NCI-H146 treated with DMSO at 0.1 percent for 48 hours (cell line): ENCODE measurements around the gene EVI5L.

Source experiments
- DNase-seq: peaks from one replicate; lab custom pipeline; 2025; ENCODE audit not compliant: unreplicated experiment; lab: John Stamatoyannopoulos, UW

The EVI5L gene

GRCh38 chr19:7894612-7895309 is 64.7 kb downstream of the EVI5L start:
- no peak for DNase-seq

GRCh38 chr19:7895565-7895964 is 65.5 kb downstream of the EVI5L start:
- no peak for DNase-seq

GRCh38 chr19:7897292-7897691 is 67.3 kb downstream of the EVI5L start:
- DNase-seq = no peak

- DNase-seq = no peak
Observed at GRCh38 chr19:7898967-7899366, 68.9 kb downstream of the EVI5L start.

- DNase-seq = no peak
Observed at GRCh38 chr19:7899751-7900378, 69.8 kb downstream of the EVI5L start.

- no peak for DNase-seq
Observed at GRCh38 chr19:7900401-7900870, 70.4 kb downstream of the EVI5L start.

- no peak for DNase-seq
Observed at GRCh38 chr19:7900931-7901330, 70.9 kb downstream of the EVI5L start.

- DNase-seq = no peak
Observed at GRCh38 chr19:7901337-7901736, 71.3 kb downstream of the EVI5L start.

- no peak for DNase-seq
Observed at GRCh38 chr19:7902796-7903243, 72.8 kb downstream of the EVI5L start.

GRCh38 chr19:7903244-7904073 is 73.4 kb downstream of the EVI5L start, which contains the start of gene MAP2K7:
MAP2K7 (plus strand) TSS chr19:7903877; CDS start chr19:7903945, 68 bp downstream.
- DNase-seq = peak; percentile 91

- DNase-seq = no peak
Observed at GRCh38 chr19:7904074-7905020, 74.3 kb downstream of the EVI5L start.

GRCh38 chr19:7905268-7905667 is 75.2 kb downstream of the EVI5L start:
- DNase-seq = no peak

- no peak for DNase-seq
Observed at GRCh38 chr19:7905859-7906258, 75.8 kb downstream of the EVI5L start.

- no peak for DNase-seq
Observed at GRCh38 chr19:7907122-7907521, 77.1 kb downstream of the EVI5L start.

- DNase-seq = no peak
Observed at GRCh38 chr19:7907544-7907943, 77.5 kb downstream of the EVI5L start.

GRCh38 chr19:7908078-7908699 is 78.2 kb downstream of the EVI5L start:
- DNase-seq = no peak

GRCh38 chr19:7908742-7909461 is 78.9 kb downstream of the EVI5L start:
- DNase-seq = no peak

- DNase-seq = no peak
Observed at GRCh38 chr19:7909471-7910067, 79.6 kb downstream of the EVI5L start.
